H1 (cell line): ENCODE results near the gene ANKS1B. TPM values are rescaled to one million over a fixed set of nuclear protein-coding genes. Genes with fewer than 3 reads are reported as not detected.

Source experiments
- CTCF ChIA-PET: fragments of 300-600 bp; sonication (Branson Sonifier 250); formaldehyde crosslinking; loops from one replicate; lab custom pipeline; 2021; ENCODE audit not compliant: partially characterized antibody; lab: Charles Lee
- POLR2A ChIA-PET: fragments of 300-600 bp; sonication (Branson Sonifier 250); formaldehyde crosslinking; loops from one replicate; lab custom pipeline; 2021; ENCODE audit warnings: inconsistent platforms; ENCODE audit not compliant: partially characterized antibody; lab: Charles Lee
- DNase-seq, 2 experiments: peaks; one replicate each; pipeline versions ENCODE4 v3.0.0 to v3.0.0-alpha.2; 2010 to 2022; ENCODE audit warnings: low spot score in 2 of 2, low read depth in 1 of 2, mixed read lengths in 1 of 2
- FAIRE-seq: peaks from 2 replicates; lab custom pipeline; 2011; peaks lifted over from hg19 to GRCh38; lab: Jason Lieb, UNC
- H2AFZ ChIP-seq: 2 replicates; pipeline ENCODE4 v1.8.1; 2012; ENCODE audit warnings: low read length, inconsistent platforms
- H2AK5ac ChIP-seq: 2 replicates; pipeline ENCODE4 v1.6.1; 2013; ENCODE audit warnings: low read depth, low read length
- H2BK120ac ChIP-seq: replicated peaks from 2 replicates; pipeline ENCODE3; 2013; ENCODE audit warnings: low read depth, low read length, inconsistent platforms
- H2BK12ac ChIP-seq: 2 replicates; pipeline ENCODE4 v1.6.1; 2013; ENCODE audit warnings: low read depth, low read length
- H2BK15ac ChIP-seq: 2 replicates; pipeline ENCODE4 v1.6.1; 2013; ENCODE audit warnings: low read length
- H2BK20ac ChIP-seq: 2 replicates; pipeline ENCODE4 v1.6.1; 2013; ENCODE audit warnings: low read length
- H2BK5ac ChIP-seq: 2 replicates; pipeline ENCODE4 v1.6.1; 2013; ENCODE audit warnings: low read depth, low read length
- H3K14ac ChIP-seq: 2 replicates; pipeline ENCODE4 v1.6.1; 2013; ENCODE audit warnings: inconsistent platforms; ENCODE audit not compliant: insufficient read length
- H3K18ac ChIP-seq: 2 replicates; pipeline ENCODE4 v1.6.1; 2013; ENCODE audit warnings: low read length; ENCODE audit errors: extremely low read depth
- H3K23ac ChIP-seq: 2 replicates; pipeline ENCODE4 v1.6.1; 2013; ENCODE audit warnings: inconsistent platforms; ENCODE audit not compliant: insufficient read length
- H3K23me2 ChIP-seq: 2 replicates; pipeline ENCODE4 v1.6.1; 2013; ENCODE audit warnings: low read depth, low read length
- H3K27ac ChIP-seq: 2 replicates; pipeline ENCODE4 v1.6.1; 2011; ENCODE audit warnings: low read depth, low read length, inconsistent platforms
- H3K27me3 ChIP-seq, 4 experiments: replicated peaks in 1 of 4; 1 replicate in 1 of 4; 2 replicates in 3 of 4; pipeline versions ENCODE4 v1.6.1 to v1.8.1; 2011 to 2013; ENCODE audit warnings: low read length in 3 of 4, mild to moderate bottlenecking in 3 of 4, inconsistent platforms in 2 of 4, mixed read lengths in 2 of 4, moderate library complexity in 1 of 4; ENCODE audit not compliant: control insufficient read depth in 3 of 4, insufficient read depth in 3 of 4; ENCODE audit errors: extremely low read depth in 1 of 4
- H3K36me3 ChIP-seq, 4 experiments: 2 replicates each; pipeline versions ENCODE4 v1.6.1 to v1.8.1; 2011 to 2013; ENCODE audit warnings: mild to moderate bottlenecking in 4 of 4, low read length in 3 of 4, moderate library complexity in 2 of 4, control low read depth in 1 of 4, inconsistent platforms in 1 of 4; ENCODE audit not compliant: insufficient read depth in 4 of 4, control insufficient read depth in 2 of 4
- H3K4ac ChIP-seq: replicated peaks from 2 replicates; pipeline ENCODE3; 2013; ENCODE audit warnings: low read length, low read depth, mixed read lengths, inconsistent platforms; ENCODE audit not compliant: insufficient read length
- H3K4me1 ChIP-seq, 4 experiments: replicated peaks in 1 of 4; 1 replicate in 1 of 4; 2 replicates in 3 of 4; pipeline versions ENCODE4 v1.6.1 to v1.8.1; 2011 to 2013; ENCODE audit warnings: low read length in 3 of 4, inconsistent platforms in 2 of 4, mixed read lengths in 1 of 4; ENCODE audit not compliant: insufficient read depth in 4 of 4, control insufficient read depth in 3 of 4
- H3K4me2 ChIP-seq, 2 experiments: 2 replicates each; pipeline versions ENCODE4 v1.6.1 to v1.8.1; 2011 to 2013; ENCODE audit warnings: low read depth in 2 of 2, low read length in 2 of 2, control low read depth in 1 of 2, inconsistent platforms in 1 of 2, mild to moderate bottlenecking in 1 of 2; ENCODE audit not compliant: insufficient read depth in 1 of 2
- H3K4me3 ChIP-seq, 4 experiments: fragments of 200-600, 300-600 bp in 1 of 4; sonication (generic), shearing (Covaris generic), sonication (Bioruptor Twin) in 1 of 4; 2 replicates each; pipeline versions ENCODE4 v1.5.1 to v1.8.1; 2011 to 2016; ENCODE audit warnings: low read length in 4 of 4, low read depth in 3 of 4, control low read depth in 2 of 4, inconsistent platforms in 2 of 4, mild to moderate bottlenecking in 2 of 4, mixed read lengths in 1 of 4, moderate library complexity in 1 of 4; ENCODE audit not compliant: insufficient read depth in 2 of 4; ENCODE audit errors: extremely low read depth in 1 of 4
- H3K56ac ChIP-seq: replicated peaks from 2 replicates; pipeline ENCODE3; 2013; ENCODE audit warnings: low read depth, mild to moderate bottlenecking, mixed read lengths, low read length, inconsistent platforms; ENCODE audit not compliant: insufficient read length
- H3K79me1 ChIP-seq: 2 replicates; pipeline ENCODE4 v1.6.1; 2013; ENCODE audit warnings: low read depth, low read length, control low read depth
- H3K79me2 ChIP-seq, 2 experiments: 2 replicates each; pipeline versions ENCODE4 v1.6.1 to v1.8.1; 2012 to 2013; ENCODE audit warnings: low read length in 2 of 2, mild to moderate bottlenecking in 2 of 2, inconsistent platforms in 1 of 2; ENCODE audit not compliant: insufficient read depth in 2 of 2, control insufficient read depth in 1 of 2
- H3K9ac ChIP-seq, 4 experiments: replicated peaks in 1 of 4; 1 replicate in 1 of 4; 2 replicates in 3 of 4; pipeline versions ENCODE4 v1.6.1 to v1.8.1; 2011 to 2013; ENCODE audit warnings: low read depth in 3 of 4, low read length in 3 of 4, control low read depth in 2 of 4, mild to moderate bottlenecking in 2 of 4, moderate library complexity in 2 of 4, inconsistent platforms in 1 of 4; ENCODE audit errors: extremely low read depth in 1 of 4
- H3K9me3 ChIP-seq, 2 experiments: 2 replicates each; pipeline versions ENCODE4 v1.6.1 to v1.8.1; 2012 to 2013; ENCODE audit warnings: mild to moderate bottlenecking in 2 of 2, moderate library complexity in 2 of 2, control low read depth in 1 of 2, inconsistent platforms in 1 of 2, low read depth in 1 of 2, low read length in 1 of 2, mixed read lengths in 1 of 2; ENCODE audit not compliant: insufficient read depth in 2 of 2
- H4K20me1 ChIP-seq, 2 experiments: replicated peaks in 1 of 2; 2 replicates each; pipeline versions ENCODE3 to v1.8.1; 2011 to 2013; ENCODE audit warnings: inconsistent platforms in 2 of 2, low read length in 2 of 2, mild to moderate bottlenecking in 1 of 2; ENCODE audit not compliant: insufficient read depth in 2 of 2, control insufficient read depth in 1 of 2
- H4K5ac ChIP-seq: 2 replicates; pipeline ENCODE4 v1.6.1; 2013; ENCODE audit warnings: low read length, low read depth, mixed read lengths, inconsistent platforms; ENCODE audit not compliant: insufficient read length
- H4K8ac ChIP-seq: 2 replicates; pipeline ENCODE4 v1.8.0; 2013; ENCODE audit warnings: mild to moderate bottlenecking, moderate library complexity, low read length, inconsistent platforms; ENCODE audit not compliant: insufficient read depth; ENCODE audit errors: extremely low read depth
- H4K91ac ChIP-seq: replicated peaks from 2 replicates; pipeline ENCODE3; 2013; ENCODE audit warnings: low read length, mixed read lengths, inconsistent platforms; ENCODE audit not compliant: insufficient read length
- ASH2L ChIP-seq: fragments of 200-600, 300-600 bp; sonication (generic); IDR thresholded peaks from one replicate; pipeline ENCODE4 v1.7.1; 2017; ENCODE audit warnings: low read length
- CEBPB ChIP-seq: IDR thresholded peaks from 2 replicates; pipeline ENCODE4 v1.6.1; 2012; ENCODE audit warnings: low read depth, low read length
- CTBP2 ChIP-seq: IDR thresholded peaks from 2 replicates; pipeline ENCODE4 v1.7.0; 2011; ENCODE audit warnings: borderline replicate concordance, mild to moderate bottlenecking, moderate library complexity, mixed read lengths, low read length; ENCODE audit not compliant: insufficient read depth, insufficient read length
- FOSL1 ChIP-seq: IDR thresholded peaks from 2 replicates; pipeline ENCODE4 v1.6.1; 2011; ENCODE audit warnings: mild to moderate bottlenecking, low read depth, low read length, moderate library complexity; ENCODE audit not compliant: insufficient read depth
- HDAC6 ChIP-seq: IDR thresholded peaks from one replicate; pipeline ENCODE4 v1.7.1; 2012; ENCODE audit warnings: low read depth, mild to moderate bottlenecking, inconsistent platforms, low read length, moderate library complexity
- RNF2 ChIP-seq: fragments of 200-900, 300-1000 bp; sonication (generic); IDR thresholded peaks from 2 replicates; pipeline ENCODE4 v1.7.1; 2016; ENCODE audit warnings: borderline replicate concordance, low read depth, mild to moderate bottlenecking, antibody characterized with exemption, low read length; ENCODE audit not compliant: poor library complexity, severe bottlenecking; ENCODE audit errors: missing control alignments
- RXRA ChIP-seq: IDR thresholded peaks from 2 replicates; pipeline ENCODE4 v1.6.1; 2011; ENCODE audit warnings: low read depth, mild to moderate bottlenecking, low read length, moderate library complexity; ENCODE audit not compliant: insufficient read depth
- SIX5 ChIP-seq: IDR thresholded peaks from 2 replicates; pipeline ENCODE4 v1.6.1; 2011; ENCODE audit warnings: mild to moderate bottlenecking, low read depth, low read length
- WGBS, 2 experiments: shearing (Covaris generic) in 1 of 2; methylation state at CpG; one replicate each; pipeline versions ENCODE4 v1.1.6 to v1.1.7; 2013 to 2015; ENCODE audit warnings: low lambda C conversion rate in 2 of 2, mixed read lengths in 2 of 2, inconsistent platforms in 1 of 2, low coverage in 1 of 2, missing lambda C conversion rate in 1 of 2; ENCODE audit not compliant: insufficient replicate concordance in 2 of 2, insufficient coverage in 1 of 2, insufficient read length in 1 of 2; ENCODE audit errors: extremely low coverage in 1 of 2, missing lambda C conversion rate in 1 of 2; 5-methylcytosine and 5-hydroxymethylcytosine counted together
- polyA plus RNA-seq, 7 experiments: library from polyadenylated mRNA; depleted of rRNA in 3 of 7; stranded (reverse) in 5 of 7; unstranded in 2 of 7; fragments of >200 nt in 5 of 7; fragments of 200-250 nt in 2 of 7; gene quantifications; 1 replicate in 5 of 7; 2 replicates in 1 of 7; 4 replicates in 1 of 7; pipeline versions ENCODE4 v1.2.1 to v1.2.3, GENCODE V29; 2011 to 2013; ENCODE audit warnings: missing spikeins in 2 of 7, mixed read lengths in 2 of 7
- total RNA-seq: library from RNA; stranded (reverse); fragmentation: NEBNext Ultra II Directional; extraction: Animal tissue kit (Norgen Biotek cat#: 25700); gene quantifications from 2 replicates; pipeline ENCODE4 v1.2.1, GENCODE V29; 2021

The ANKS1B gene
- total and polyA plus RNA-seq, 2 of the 8 experiments (the other 6 are each of a cell fraction or from before 2014, with no cell fraction given): 2.7 to 6.1 TPM

DNA sequence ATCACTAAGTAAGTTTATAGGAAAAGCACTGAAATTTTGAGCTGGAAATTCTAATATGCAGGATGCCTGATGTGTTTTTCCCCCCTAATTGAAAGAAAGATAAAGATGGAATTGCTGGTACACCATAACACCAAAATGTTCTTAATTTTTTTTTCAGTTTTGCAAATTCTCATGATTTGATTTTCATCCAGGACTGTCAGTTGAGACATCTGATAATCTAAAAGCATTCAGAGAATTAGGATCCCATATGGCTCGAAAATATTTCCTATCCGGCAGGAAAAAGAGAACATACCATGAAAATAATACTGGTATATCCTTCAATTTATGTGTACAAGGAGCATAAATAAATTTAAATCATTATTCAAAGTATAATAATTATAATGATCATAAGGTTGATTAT is 887.6 kb downstream of the ANKS1B start:
- H3K23ac ChIP-seq: no peak overlapping the region
- TF ChIP-seq ASH2L: no peak
- TF ChIP-seq CEBPB: no peak
- no peak for TF ChIP-seq CTBP2
- no peak for TF ChIP-seq FOSL1
- TF ChIP-seq SIX5: no peak
- TF ChIP-seq RXRA: no peak
- TF ChIP-seq HDAC6: no peak
- TF ChIP-seq RNF2: no peak
- H3K79me1 ChIP-seq: no peaks in the 10 kb centered on the region
- H3K14ac ChIP-seq: no peak overlapping the region
- no peak overlapping the region for H4K91ac ChIP-seq
- no peak overlapping the region for H2AK5ac ChIP-seq
- H4K20me1 ChIP-seq: no peaks in the 10 kb centered on the region
- H3K23me2 ChIP-seq: no peaks in the 10 kb centered on the region
- no peak for FAIRE-seq
- H4K5ac ChIP-seq: no peak overlapping the region
- POLR2A ChIA-PET: no interaction called here
- no peak overlapping the region for H2AFZ ChIP-seq
- peaks cover 0 to 5% (median 1%) of the 10 kb centered on the region in 4 experiments; a peak in 1 of 7 replicates for H3K4me1 ChIP-seq
- no peak overlapping the region for H3K18ac ChIP-seq
- no peak overlapping the region for H3K56ac ChIP-seq
- H3K9ac ChIP-seq: no peak overlapping the region
- CTCF ChIA-PET: no interaction called here
- no peak overlapping the region for H2BK12ac ChIP-seq
- H2BK20ac ChIP-seq: no peak overlapping the region
- H3K27me3 ChIP-seq: no peaks in the 10 kb centered on the region
- no peak overlapping the region for H4K8ac ChIP-seq
- H3K36me3 ChIP-seq: no peaks in the 10 kb centered on the region; a peak in 1 of 8 replicates
- 98% methylated on average over 2 of the region's 2 CpGs; no CpG with 5 or more reads in 1 of the 2 experiments for WGBS, 2 experiments
- H2BK5ac ChIP-seq: no peak overlapping the region
- no peak overlapping the region for H2BK15ac ChIP-seq
- H3K27ac ChIP-seq: no peak overlapping the region
- H3K9me3 ChIP-seq: no peaks in the 10 kb centered on the region
- H2BK120ac ChIP-seq: no peak overlapping the region
- no peak overlapping the region for H3K4me2 ChIP-seq
- no peak overlapping the region for H3K4ac ChIP-seq
- DNase-seq: no peak
- no peaks in the 10 kb centered on the region for H3K79me2 ChIP-seq
- H3K4me3 ChIP-seq: no peak overlapping the region
